Activated T-helper 17 cell treated with anti-CD3 and anti-CD28 coated beads, Interleukin-2, amount 50 U/mL, for 72 hours (primary cell): ENCODE data around the gene C11orf24. TPM values are rescaled to one million over a fixed set of nuclear protein-coding genes. Genes with fewer than 3 reads are reported as not detected.

ENCODE experiments used
- ATAC-seq: fragments of 150-1000 bp; cut with Tn5 transposase; replicated peaks from 2 replicates; pipeline ENCODE4 v1.10.0; 2021; ENCODE audit warnings: mild to moderate bottlenecking, moderate library complexity
- H3K27ac Mint-ChIP-seq: one replicate; pipeline ENCODE4 v1.8.0; 2022; ENCODE audit warnings: mixed read lengths
- H3K27me3 Mint-ChIP-seq: one replicate; pipeline ENCODE4 v1.8.0; 2022; ENCODE audit warnings: mixed read lengths
- H3K36me3 Mint-ChIP-seq: one replicate; pipeline ENCODE4 v1.8.0; 2022; ENCODE audit warnings: low read depth, mild to moderate bottlenecking, mixed read lengths
- H3K4me1 Mint-ChIP-seq: one replicate; pipeline ENCODE4 v1.8.0; 2022; ENCODE audit warnings: mixed read lengths
- H3K4me3 Mint-ChIP-seq: one replicate; pipeline ENCODE4 v1.8.0; 2022; ENCODE audit warnings: mild to moderate bottlenecking, mixed read lengths
- H3K9me3 Mint-ChIP-seq: one replicate; pipeline ENCODE4 v1.8.0; 2022; ENCODE audit warnings: mixed read lengths
- total RNA-seq, 2 donors: library from RNA; stranded (reverse); gene quantifications; one replicate each; pipeline ENCODE4 v1.2.3, GENCODE V29; 2022

C11orf24 gene
- total RNA-seq, 2 donors from 2014 or later, result 26.6 to 38.7 TPM

DNA sequence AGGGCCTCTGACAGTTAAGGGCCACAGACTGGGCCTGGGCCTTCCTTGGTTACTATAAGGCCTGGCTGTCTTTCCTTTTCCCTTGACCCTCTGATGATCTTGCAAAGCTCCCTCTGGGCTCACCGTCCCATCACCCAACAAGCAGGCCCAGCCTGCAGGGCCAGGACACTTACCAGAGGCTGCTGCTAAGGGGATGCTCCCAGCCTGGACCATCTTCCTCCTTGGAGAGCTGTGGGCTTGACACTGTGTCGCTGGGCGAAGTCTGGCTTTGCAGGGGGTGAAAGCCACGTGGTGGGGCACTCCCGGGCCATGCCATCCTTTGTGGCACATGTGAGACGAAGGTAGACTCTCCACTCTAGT is 3.9 kb downstream of the C11orf24 start:
- H3K4me3 Mint-ChIP-seq, result no peak overlapping the region
- H3K9me3 Mint-ChIP-seq, result no peaks in the 10 kb centered on the region
- H3K4me1 Mint-ChIP-seq, result peaks cover 30% of the 10 kb centered on the region
- H3K27ac Mint-ChIP-seq, result no peak overlapping the region
- no peak for ATAC-seq
- no peaks in the 10 kb centered on the region for H3K27me3 Mint-ChIP-seq
- peaks cover 35% of the 10 kb centered on the region for H3K36me3 Mint-ChIP-seq

DNA sequence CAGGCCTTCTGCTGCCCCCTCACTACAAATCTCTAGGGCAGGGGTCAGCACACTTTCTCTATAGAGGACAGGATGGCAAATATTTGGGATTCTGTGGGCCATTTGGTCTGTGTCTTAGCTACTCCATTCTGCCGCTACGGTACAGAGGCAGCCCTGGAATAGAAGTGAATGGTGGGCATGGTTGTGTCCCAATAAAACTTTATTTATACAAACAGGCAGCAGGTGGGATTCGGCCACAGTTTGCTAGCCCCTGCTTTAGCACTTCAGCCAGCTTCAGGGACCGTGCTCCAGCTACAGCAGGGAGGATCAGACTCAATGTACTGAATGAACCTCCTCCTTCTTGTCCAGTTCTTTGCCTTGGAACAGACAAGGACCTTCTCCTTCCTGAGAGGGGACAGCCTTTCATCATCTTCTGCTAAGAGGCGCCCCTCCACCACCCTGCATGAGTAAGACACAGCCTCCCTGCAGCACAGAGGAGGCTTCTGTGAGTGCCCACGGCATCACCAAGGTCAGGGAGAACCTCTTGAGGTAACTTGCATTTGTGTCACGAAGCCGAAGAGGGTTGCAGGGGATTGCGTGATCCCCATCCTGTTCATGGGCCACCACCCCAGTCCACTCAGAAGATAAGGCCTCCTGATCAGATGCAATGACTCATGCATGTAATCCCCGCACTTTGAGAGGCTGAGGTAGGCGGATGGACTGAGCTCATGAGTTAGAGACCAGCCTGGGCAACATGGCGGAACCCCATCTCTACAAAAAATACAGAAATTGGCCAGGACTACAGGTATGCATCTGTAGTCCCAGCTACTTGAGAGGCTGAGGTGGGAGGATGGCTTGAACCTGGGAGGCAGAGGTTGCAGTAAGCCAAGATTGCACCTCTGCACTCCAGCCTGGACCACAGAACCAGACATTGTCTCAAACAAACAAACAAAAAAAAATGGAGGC is 4.6 kb downstream of the C11orf24 start:
- Mint-ChIP-seq H3K36me3 (peaks cover 42% of the 10 kb centered on the region), H3K4me1 (peaks cover 30% of the 10 kb centered on the region), H3K27ac (no peak overlapping the region), H3K4me3 (no peak overlapping the region), H3K27me3 (no peaks in the 10 kb centered on the region), H3K9me3 (no peaks in the 10 kb centered on the region)
- ATAC-seq, result no peak

DNA sequence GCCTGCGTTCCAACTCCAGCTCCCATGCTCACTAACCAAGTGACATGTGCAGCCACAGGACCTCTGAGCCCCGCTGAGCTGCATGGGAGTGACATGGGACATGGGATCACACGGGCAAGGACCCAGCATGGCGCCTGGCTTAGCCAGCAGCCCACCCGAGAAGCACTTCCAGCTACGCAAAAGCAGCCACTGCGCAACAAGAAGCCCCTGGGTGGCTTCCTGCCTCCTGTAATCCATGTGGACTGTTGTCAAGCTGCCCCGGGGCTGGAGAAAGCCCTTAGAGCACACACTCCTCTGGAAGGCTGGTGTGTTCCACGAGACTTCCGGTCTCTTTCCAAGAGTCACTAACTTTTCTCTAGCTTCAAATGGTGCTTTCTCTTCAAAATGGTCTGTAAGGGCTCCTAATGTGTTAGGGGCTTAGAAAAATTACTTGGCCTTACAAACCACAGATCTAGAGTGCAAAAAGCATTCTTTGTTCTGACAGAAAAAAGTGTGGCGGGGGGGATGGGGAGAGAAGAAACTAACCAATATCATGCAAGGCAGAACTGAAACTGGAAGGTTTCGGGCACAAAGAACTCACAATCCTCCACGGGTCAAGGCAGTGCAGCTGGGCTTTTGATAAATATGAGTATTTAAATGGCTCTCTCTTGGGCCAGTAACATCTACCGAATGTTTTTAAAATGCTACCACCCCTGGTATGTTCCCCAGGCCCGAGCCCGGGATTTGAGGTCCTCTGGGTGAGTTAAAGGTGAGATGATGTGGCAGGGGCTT is 5.5 kb downstream of the C11orf24 start:
- Mint-ChIP-seq H3K27ac (no peak overlapping the region), H3K4me3 (no peak overlapping the region), H3K4me1 (peaks cover 30% of the 10 kb centered on the region)

DNA sequence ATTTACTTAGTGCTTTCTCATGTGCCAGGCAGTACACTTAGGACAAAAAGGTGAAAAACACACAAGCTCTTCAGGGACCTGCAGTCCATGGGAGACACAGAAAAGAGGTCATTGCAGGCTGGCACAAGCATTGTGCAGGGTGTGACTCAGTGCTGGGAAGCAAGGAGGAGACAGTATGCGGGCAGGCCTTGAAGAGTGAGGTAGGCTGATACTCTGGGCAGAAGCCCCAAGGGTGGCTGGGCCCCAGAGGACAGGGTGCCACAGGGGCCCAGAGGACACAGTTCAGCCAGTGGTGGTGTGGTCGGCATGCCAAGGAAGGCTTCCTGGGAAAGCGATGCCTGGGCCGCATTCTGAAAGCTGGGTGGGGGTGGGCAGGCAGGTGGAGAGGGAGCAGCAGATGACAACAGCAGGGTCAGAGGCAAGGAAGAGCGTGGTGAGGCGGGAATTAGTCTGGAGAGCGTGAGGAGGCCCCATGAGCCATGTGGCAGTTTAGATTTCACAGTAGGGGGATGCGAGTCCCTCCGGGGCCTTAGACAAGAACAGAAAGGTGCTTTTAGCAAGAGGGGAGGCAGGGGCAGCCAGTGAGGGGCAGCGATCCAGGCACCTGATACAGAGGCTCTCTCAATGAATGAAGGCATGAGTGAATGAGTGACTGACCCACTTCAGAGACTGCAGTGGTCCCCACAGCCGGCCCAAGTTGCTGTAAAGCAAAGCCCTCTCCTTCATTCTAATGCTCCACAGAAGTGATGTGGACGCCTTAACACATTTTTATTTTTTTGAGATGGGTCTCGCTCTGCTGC is 6.8 kb downstream of the C11orf24 start:
- Mint-ChIP-seq H3K36me3 (peaks cover 51% of the 10 kb centered on the region), H3K27ac (no peak overlapping the region), H3K9me3 (no peaks in the 10 kb centered on the region), H3K4me1 (peaks cover 18% of the 10 kb centered on the region), H3K27me3 (no peaks in the 10 kb centered on the region), H3K4me3 (no peak overlapping the region)
- ATAC-seq, result no peak

More for the DNA sequence above, 5.5 kb downstream of the C11orf24 start:
- Mint-ChIP-seq H3K9me3 (no peaks in the 10 kb centered on the region), H3K36me3 (peaks cover 51% of the 10 kb centered on the region), H3K27me3 (no peaks in the 10 kb centered on the region)
- ATAC-seq, result no peak

DNA sequence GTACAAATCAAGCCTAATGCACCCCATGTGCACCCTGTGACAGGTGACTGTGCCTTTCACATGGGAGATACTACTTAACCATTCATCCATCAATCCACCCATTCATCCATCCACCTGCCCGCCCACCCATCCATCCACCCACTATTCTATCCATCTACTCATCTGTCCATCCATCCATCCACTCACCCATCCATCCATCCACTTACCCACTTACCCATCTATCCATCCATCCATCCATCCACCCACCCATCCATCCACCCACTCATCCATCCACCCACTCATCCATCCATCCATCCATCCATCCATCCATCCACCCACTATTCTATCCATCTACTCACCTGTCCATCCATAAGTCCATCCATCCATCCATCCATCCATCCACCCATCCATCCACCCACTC is 7.5 kb downstream of the C11orf24 start:
- peaks cover 51% of the 10 kb centered on the region for H3K36me3 Mint-ChIP-seq
- no peaks in the 10 kb centered on the region for H3K27me3 Mint-ChIP-seq
- no peak overlapping the region for H3K4me3 Mint-ChIP-seq
- ATAC-seq, result no peak
- peak overlapping the region; percentile 37 for H3K27ac Mint-ChIP-seq
- peaks cover 11% of the 10 kb centered on the region for H3K4me1 Mint-ChIP-seq
- H3K9me3 Mint-ChIP-seq, result no peaks in the 10 kb centered on the region

DNA sequence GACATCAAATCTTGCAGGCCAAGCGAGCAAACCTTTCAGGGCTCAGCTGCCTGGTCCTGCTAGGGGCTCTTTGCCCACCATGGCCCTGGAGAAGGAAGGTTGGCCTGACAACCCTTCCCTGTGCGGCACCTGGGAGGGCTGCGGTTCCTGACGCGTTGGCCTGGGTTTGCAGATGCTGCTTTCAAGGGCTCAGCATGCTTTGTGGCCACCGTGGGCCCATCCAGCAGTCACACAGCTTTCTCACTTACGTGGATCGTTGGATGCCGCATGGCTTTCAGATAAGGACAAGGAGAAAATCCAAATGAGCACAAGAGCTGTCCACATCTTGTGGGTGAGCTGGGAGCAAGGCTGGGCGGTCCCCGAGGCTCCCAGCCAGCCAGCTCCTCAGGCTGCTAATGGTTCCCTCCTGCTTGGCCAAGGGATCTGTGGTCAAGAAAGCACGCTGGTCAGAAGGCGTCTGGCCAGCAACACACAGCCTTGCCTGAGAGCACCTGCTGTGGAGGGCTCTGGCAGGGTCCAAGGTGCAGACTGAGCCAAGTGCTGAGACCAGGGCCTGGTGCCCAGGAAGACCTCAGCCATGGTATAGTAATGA is 8.2 kb downstream of the C11orf24 start:
- H3K9me3 Mint-ChIP-seq, result no peaks in the 10 kb centered on the region
- no peak for ATAC-seq
- H3K4me3 Mint-ChIP-seq, result no peak overlapping the region
- H3K36me3 Mint-ChIP-seq, result peaks cover 51% of the 10 kb centered on the region
- no peaks in the 10 kb centered on the region for H3K27me3 Mint-ChIP-seq
- H3K4me1 Mint-ChIP-seq, result peaks cover 10% of the 10 kb centered on the region
- H3K27ac Mint-ChIP-seq, result peak overlapping the region; percentile 37

DNA sequence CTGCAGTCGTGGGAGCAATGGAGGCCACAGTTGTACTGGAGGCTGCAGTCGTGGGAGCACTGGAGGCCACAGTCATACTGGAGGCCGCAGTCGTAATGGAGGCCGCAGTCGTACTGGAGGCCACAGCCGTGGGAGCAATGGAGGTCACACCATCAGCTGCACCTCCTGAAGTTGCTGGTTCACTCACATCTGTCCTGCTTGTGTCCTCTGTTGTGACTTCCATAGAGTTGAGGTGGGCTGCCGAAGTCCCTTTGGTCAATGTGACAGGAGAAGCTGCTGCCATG is 9.3 kb downstream of the C11orf24 start:
- peaks cover 45% of the 10 kb centered on the region for H3K36me3 Mint-ChIP-seq
- ATAC-seq, result no peak
- no peak overlapping the region for H3K4me3 Mint-ChIP-seq
- H3K4me1 Mint-ChIP-seq, result peaks cover 12% of the 10 kb centered on the region
- H3K27ac Mint-ChIP-seq, result no peak overlapping the region
- no peaks in the 10 kb centered on the region for H3K9me3 Mint-ChIP-seq
- H3K27me3 Mint-ChIP-seq, result no peaks in the 10 kb centered on the region

DNA sequence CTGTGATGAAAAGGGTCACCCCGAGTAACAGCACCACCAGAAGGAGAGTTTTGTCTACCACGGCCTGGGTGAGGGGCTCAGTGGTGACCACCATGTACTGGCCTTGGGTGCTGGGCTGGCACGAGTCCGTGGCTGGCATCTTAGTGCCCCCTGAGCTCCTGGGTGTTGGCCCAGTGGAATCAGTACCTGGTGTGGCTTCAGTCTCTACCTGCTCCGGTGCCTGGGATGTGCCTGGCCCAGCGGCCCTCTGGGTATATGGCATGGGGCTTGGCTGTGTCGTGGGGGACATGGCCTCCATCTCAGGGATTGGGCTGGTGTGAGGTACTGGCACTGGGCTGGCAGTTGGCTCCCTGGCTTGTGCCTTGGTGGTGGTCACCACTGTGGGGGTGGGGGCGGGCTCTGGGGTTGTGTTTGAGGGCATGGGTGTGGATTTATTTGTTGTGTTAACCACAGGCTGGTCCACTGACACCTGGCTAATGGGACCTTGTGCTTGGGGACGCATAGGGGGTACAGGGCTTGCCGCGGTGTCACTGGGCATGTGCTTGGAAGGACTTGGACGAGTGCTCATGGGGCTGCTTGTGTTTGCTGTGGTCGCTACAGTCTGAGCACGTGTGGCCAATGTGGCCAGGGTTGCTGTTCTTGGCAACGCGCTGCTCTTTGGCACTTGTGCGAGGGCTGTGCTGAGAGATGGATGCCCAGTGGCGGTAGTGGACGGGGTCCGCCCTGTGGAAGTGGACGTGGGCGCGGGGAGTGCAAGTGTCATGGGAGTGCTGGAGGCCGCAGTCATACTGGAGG is 9.8 kb downstream of the C11orf24 start:
- peaks cover 14% of the 10 kb centered on the region for H3K4me1 Mint-ChIP-seq
- no peak overlapping the region for H3K4me3 Mint-ChIP-seq
- no peak overlapping the region for H3K27ac Mint-ChIP-seq
- no peaks in the 10 kb centered on the region for H3K27me3 Mint-ChIP-seq
- no peaks in the 10 kb centered on the region for H3K9me3 Mint-ChIP-seq
- no peak for ATAC-seq
- H3K36me3 Mint-ChIP-seq, result peaks cover 40% of the 10 kb centered on the region

DNA sequence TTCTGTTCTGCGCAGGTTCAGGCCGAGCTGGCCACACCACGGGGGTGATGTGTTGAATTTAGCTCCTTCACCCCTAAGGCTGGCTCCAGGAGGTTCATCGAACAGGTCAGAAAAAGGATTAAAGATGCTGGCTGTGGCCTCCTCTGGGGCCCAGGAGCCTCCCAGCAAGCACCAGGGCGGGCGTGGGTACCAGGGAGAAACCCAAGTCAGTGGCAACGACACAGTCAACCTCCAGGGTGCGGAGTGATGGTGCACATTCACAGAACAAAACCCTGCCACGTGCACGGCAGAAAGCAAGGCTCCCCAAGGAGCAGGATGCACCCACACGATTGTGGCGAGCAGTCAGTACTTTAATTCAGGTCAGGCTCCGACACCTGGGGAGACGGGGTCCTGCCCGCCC is 10.8 kb downstream of the C11orf24 start:
- no peaks in the 10 kb centered on the region for H3K27me3 Mint-ChIP-seq
- H3K36me3 Mint-ChIP-seq, result peaks cover 33% of the 10 kb centered on the region

DNA sequence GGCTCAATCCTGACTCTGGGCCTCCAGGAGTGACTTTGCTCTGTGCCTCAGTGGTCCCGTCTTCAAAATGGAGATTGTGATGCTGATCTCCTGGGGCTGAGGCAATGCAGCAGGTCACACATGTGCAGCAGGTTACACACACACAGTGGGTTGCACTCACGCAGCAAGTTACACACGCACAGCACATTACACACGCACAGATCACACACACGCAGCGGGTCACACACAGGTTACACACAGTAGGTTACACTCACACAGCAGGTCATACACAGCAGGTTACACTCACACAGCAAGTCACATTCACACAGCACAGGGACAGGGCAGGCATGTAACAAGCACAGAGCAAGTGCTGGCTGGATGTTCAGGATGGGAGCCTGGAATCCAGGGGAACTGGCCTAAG is 11.3 kb downstream of the C11orf24 start:
- Mint-ChIP-seq H3K36me3 (peaks cover 33% of the 10 kb centered on the region), H3K27ac (no peak overlapping the region)

More for the DNA sequence above, 10.8 kb downstream of the C11orf24 start:
- H3K27ac Mint-ChIP-seq, result no peak overlapping the region
- H3K4me1 Mint-ChIP-seq, result peaks cover 14% of the 10 kb centered on the region
- no peak for ATAC-seq
- H3K9me3 Mint-ChIP-seq, result no peaks in the 10 kb centered on the region
- H3K4me3 Mint-ChIP-seq, result no peak overlapping the region

DNA sequence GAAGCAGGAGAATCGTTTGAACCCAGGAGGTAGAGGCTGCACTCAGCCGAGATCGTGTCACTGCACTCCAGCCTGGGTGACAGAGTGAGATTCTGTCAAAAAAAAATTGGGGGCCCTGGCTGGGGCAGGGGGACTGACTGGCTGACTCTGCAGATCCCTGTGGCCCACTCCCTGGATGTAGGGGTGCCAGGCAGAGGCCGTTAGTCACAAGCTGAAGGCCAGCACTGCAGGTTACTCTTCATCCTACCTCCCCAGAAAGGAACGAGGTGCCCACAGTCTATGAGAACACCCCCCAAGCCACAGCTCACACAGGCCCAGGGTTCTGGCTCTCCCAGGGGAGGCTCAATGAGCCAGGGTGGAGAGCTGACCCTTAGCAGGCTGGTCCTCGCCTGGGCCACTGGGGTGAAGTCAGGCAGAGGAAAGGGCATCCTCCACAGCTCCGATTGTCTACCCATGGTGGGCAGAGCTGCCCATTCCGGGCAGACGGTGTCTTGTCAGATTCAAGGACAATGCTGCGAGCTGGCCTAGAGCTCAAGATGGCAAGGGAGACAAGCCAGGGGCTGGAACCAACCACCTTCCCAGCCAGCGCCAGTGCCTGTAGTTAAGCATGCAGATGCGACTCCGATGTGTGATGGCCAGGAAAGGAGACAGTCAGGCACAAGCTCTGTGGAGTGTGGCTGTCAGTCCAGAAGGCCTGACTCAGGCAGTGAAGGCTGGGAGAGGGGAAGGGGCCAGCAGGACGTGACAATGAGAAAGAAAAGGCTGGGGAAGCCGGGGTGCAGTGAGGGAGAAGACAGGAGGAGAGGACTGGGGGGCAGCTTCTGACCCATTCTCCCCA is 12.4 kb downstream of the C11orf24 start:
- ATAC-seq, result no peak
- Mint-ChIP-seq H3K9me3 (no peaks in the 10 kb centered on the region), H3K27me3 (no peaks in the 10 kb centered on the region), H3K27ac (no peak overlapping the region), H3K4me1 (peaks cover 8% of the 10 kb centered on the region), H3K36me3 (peaks cover 24% of the 10 kb centered on the region), H3K4me3 (no peak overlapping the region)

More for the DNA sequence above, 11.3 kb downstream of the C11orf24 start:
- no peak for ATAC-seq
- peaks cover 14% of the 10 kb centered on the region for H3K4me1 Mint-ChIP-seq
- H3K27me3 Mint-ChIP-seq, result no peaks in the 10 kb centered on the region
- H3K9me3 Mint-ChIP-seq, result no peaks in the 10 kb centered on the region
- H3K4me3 Mint-ChIP-seq, result no peak overlapping the region

DNA sequence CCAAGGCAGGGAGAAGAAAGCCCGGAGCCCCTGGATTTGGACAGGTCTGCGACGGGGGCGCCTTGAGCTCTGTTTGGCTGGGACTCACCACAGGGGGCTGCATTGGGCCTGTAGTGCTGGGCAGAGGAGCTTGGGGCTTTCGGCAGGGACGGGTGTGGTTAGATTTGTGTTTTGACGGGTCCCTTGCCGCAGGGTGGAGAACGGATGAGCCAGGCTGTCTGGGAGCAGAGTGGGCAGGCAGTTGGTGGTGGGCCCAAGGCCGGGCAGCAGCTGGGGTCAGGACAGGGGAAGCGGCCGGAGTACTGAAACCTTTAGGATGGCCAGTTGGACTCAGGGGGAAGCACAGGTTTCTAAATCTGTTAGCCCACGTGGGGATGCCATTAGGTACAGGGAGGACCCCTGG is 13.4 kb downstream of the C11orf24 start:
- Mint-ChIP-seq H3K27ac (no peak overlapping the region), H3K36me3 (peaks cover 20% of the 10 kb centered on the region), H3K4me1 (peaks cover 4% of the 10 kb centered on the region), H3K9me3 (no peaks in the 10 kb centered on the region), H3K4me3 (no peak overlapping the region), H3K27me3 (no peaks in the 10 kb centered on the region)
- no peak for ATAC-seq
